ENCODE results near the gene RPL35.

The RPL35 gene

DNA sequence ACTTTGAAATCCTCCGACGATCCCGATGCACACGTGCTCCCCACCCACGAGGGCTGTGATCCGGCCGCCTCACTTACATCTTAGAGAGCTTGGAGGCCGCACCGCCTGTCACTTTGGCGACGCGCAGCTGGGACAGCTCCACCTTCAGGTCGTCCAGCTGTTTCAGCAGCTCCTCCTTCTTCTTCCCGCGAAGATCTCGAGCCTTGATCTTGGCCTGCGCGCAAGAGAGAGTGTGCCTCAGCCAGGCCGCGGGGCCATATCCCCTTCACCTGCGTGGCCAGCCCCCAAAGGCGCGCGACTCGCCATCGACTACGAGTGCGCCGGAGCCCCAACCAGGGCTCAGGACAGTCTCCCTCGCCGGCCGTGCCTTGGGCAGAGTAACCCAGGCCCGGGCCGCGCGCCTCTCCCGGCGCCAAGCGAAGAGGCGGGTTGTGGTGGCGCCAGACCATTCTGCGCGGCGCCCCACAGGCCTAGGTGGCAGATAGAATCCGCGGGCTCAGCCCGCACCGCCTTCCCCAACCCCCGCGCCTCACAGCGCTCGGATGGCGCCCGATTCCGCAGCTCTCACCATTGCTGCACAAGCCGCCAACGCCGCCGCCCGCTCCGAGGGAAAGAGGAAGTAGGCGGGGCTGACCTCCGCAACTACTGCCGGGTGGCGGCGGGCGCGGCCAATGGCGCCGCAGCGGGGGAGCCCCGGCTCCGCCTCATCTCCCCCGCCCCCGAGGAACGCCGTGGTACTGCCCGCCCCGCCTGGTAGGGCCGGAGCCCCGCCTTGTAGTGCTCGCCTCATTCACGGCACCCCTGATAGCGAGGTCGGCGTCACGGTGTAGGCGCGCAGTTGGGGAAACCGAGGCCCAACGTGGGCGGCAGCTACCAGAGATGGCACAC lies at the start of gene RPL35, which contains the start of gene ARPC5L:
Gene RPL35, minus strand, starts transcription at position 616 of the 888 bp plus-strand sequence. Its CDS starts 45 bp downstream, at position 571.
Gene ARPC5L, plus strand, starts transcription at position 789 of the 888 bp plus-strand sequence. CDS start 7,161 bp downstream, outside the sequence.
- peak; percentile 93 for DNase-seq

DNA sequence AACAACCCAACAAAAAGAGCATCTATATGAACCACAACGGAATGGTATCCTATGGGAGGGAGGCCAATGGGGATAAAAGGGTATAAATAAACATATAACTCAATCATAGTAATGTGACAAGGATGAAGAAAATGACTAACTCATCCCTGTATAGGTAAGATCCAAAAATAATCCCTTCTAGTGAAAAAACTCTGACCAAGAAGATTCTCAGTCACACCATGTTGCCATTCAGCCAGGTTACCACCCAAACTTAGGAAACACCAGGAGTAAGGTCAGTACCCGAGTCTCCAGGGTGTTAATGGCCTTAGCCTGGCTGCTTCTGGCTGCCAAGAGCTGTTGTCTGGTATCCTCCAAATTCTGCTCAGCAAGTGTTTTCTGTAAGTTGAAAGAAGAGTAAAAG lies 46.3 kb upstream of the RPL35 start:
- no peak for DNase-seq

DNA sequence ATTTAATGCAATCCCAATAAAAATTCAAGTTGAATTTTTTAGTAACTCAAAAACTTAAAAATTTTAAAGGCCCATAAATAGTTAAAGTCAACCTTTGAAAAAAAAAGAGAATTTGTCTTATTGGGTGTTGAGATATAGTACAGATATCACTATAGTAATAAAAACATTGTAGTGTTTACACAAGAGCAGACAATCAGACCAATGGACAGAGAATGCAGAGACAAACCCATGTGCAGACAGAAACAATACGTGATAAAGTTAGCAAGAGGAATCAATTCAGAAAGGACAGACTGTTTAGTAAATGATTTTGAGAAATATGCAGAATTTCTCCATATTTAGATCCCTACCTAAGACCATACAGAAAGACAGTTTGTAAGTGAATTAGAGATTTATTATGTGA lies 45.2 kb upstream of the RPL35 start:
- no peak for DNase-seq

DNA sequence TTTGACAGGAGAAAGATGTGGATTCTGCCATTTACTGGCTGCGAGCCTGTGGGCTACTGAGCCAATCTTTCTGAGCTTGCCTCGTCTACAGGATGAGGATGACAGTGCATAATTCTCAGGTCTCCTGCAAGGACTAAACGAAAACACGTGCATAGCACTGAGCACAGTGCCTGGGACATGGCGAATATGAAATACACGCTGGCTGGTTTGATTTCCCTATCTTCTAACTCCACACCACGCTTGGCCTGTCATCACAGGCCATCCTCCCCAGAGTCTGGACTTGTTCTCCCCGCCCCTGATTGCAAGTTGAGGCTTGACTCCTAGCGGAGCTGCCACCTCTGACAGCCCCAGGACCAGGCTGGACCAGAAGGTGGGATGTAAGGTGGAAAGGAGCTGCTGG lies 38.1 kb upstream of the RPL35 start:
- DNase-seq: no peak

DNA sequence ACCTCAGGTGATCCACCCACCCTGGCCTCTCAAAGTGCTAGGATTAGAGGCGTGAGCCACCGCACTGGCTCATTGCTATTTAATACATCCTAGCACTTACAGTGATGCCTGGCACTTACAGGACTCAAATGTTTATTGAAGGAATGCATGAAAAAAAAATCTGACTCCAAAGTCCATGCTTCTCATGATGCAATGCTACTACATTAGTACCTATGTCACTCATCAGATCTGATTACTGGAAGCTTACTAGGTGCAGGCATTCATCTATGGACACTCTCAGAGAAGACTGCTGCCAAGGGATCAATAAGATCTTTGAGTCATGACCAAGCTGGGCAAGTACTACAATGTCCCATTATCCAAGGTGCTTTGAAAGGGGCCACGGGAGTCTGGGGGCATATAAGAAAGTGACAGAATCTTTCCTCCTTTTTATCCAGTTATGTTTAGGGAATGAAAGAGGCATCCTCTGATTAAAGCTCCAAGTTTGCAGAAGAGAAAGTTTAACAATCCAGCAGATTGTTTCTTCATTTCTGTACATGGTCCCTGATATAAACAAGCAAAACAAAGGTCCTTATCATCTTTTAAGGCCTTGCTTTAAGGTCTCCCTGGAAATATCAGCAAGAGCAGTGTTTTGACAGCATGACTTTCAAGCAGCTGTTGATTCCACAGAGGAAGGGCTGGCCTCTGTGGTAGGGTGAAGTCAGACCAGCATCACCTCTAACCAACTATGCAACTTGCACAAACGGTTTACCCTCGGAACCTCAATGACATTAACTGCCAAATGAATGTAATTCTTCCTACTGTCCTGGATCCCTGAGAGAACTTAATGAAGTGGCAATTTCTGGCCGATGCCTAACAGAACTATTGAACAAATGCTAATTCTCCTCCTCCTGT lies 36.1 kb upstream of the RPL35 start:
- no peak for DNase-seq

DNA sequence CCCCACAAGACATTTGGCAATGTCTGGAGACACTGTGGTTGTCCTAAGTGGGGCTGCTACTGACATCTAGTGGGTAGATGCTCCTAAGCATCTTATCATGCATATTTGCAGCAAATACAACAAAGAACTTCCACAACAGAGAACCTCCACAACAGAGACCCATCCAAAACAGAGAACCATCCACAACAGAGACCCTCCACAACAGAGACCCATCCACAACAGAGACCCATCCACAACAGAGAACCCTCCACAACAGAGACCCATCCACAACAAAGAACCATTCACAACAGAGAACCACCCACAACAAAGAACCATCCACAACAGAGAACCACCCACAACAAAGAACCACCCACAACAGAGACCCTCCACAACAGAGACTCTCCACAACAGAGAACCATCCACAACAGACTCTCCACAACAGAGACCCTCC lies 33.0 kb upstream of the RPL35 start:
- peak; percentile 47 for DNase-seq

DNA sequence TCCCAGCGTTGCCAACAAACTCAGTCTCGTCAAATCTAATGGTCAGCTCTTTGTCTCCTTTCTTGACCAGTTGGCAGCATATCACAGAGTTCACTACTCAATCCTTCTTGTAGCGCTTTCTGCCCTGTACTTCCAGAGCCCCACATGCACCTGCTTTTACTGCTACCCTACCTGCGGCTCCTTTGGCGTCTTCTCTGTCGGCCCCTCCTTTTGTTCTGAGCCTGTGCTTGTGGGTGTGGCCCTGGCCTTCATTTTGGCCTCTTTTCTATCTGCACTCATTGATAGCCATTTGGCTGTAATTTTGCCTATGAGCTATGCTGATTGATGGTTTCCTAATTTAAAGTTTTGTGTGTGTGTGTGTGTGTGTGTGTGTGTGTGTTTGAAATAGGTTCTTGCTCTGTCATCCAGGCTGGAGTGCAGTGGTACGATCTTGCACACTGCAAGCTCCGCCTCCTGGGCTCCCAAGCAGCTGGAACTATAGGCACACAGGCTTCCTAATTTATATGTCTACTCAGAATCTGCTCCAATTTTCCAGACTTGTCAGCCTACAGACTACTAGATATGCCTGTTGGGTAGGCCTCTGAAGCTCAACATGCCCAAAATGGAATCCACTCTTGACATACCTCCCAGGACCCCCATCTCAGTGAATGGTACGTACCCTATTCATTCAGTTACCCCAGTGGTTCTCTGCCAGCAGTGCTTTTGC lies 32.4 kb upstream of the RPL35 start:
- DNase-seq: no peak

DNA sequence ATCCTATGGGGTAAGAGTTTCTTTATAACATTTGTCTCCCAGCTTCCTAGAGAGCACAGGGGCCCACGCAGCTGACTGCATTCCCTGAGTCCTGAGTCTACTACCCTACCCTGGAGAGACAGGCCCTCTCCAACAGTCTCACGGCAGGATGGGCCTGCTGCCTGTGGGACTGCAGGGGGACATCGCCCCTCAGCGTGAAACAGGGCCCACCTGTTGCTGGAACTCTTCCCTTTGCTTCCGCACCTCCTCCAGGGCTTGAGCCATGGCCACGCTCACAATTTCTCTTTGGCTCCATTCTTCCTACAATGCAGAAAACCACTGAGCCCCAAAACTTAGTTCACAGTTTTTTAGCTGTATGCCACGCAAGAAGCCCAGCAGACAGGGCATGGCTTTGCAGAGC lies 28.4 kb upstream of the RPL35 start:
- no peak for DNase-seq

DNA sequence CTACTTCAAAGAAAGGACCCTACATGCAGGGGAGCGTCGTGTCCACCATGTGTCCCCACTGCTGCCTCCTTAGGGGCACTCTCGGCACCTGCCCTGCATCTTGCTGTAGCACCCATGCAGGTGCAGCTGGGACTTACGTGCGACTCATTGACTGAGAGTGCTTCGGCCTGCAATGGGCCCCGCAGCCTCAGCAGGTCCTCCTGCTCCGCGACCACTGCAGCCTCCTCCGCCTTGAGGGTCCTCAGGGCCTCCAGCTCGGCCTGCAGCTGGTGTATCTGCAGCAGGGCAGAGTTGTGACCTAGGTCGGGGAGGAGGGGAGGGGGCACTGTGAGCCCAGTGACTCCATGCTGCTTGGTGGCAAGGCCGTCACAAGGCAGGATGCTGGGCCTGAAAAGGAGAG lies 27.2 kb upstream of the RPL35 start:
- no peak for DNase-seq

DNA sequence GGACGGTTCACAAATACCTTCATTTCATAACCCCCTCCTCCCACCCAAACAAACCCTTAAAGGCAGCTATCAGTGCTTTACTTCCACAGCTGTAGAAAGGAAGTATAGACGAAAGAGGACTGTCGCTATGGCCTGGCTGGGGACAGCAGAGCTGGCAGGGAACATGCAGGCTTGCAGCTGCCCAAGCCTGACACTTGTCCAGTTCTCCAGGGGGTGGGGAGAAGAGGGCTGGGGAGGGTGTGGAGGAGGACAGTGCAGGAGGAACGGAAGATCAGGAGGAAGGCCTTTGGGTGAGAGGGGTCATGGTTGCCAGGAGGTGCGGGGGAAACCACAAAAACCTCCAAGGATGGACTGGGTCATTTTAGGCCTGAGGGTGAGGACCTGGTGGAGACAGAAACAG lies 26.1 kb upstream of the RPL35 start:
- DNase-seq: no peak

DNA sequence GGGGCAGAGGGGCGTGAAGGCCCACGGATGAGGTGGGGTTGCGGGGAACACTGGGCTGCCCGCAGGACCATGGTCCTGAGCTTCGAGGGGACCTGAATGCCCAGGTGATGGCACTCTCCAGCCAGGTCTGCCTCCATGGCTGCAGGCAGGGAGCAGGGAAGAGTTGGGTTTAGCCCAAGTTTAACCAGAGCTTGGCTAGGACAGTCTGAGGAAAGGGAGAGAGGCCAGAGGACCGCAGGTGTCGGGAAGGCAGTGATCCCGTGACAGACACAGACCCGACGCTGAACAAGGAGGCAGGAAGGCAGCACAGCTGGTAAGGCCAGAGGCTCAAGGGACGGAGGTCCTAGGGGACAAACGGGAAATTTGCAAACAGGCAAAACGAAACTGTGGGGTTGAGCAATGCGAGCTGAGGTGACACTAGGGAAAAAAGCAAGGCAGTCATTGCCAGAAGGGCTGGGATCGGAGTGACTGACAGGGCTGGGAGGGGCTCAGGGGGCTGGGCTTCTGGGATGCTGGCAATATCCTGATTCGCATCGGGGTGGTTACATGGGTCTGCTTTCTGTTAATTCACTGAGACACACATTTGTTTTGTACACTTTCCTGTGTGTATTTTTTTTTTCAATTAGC lies 25.2 kb upstream of the RPL35 start:
- no peak for DNase-seq

DNA sequence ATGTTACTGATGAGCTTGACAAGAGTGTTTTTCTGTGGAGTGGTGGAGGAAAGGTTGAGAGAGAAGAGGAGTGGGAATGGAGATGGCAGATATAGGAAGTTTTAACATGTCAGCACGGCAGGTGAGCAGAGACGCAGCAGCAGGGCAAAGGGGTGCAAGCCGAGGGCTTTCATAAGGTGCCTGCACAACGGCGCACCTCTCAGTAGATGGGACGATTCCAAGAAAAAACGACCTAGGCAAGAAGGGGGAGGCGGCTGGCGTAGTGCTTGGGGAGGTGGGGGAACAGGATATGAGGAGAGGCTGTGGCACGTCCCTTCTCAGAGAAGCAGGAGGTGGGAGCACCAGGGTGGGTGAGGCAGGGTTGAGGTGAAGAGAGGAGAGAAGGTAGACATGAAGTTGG lies 24.7 kb upstream of the RPL35 start:
- no peak for DNase-seq

DNA sequence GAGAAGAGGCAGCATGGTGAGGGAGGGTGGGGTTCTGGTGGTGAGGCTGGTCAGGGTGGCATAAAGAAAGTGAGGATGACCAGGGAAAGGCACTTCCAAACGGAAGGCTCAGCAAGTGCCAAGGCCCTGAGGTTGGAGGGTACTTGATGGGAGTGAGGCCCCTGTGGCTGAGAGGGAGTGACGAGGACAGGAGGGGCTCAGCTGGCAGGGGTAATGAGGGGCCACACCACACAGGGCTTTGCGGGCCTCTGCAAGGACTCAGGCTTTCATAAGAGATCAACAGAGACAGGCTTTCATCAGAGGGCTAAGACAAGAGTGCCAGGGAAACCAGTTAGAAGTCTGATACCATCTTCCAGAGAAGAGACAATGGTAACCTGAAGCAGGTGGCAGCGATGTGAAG lies 23.8 kb upstream of the RPL35 start:
- no peak for DNase-seq

DNA sequence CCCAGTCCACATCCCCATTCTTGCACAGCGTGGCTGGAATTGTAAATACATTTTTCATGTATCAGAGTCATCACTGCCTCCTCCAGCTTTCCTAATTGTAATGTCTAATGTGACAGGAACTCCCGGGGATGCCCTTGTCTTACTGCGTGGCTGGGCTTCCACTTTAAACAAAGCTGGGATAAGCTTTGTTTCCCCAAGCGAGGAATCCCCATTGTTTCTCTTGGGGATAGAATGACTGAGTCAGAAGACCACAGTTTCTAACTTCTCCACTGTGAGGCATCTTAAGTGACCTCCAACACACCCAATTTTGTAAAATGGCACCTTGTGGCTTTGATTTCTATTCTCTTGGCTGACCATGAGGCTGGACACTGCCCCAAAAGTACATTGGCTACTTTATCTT lies 22.6 kb upstream of the RPL35 start:
- no peak for DNase-seq

DNA sequence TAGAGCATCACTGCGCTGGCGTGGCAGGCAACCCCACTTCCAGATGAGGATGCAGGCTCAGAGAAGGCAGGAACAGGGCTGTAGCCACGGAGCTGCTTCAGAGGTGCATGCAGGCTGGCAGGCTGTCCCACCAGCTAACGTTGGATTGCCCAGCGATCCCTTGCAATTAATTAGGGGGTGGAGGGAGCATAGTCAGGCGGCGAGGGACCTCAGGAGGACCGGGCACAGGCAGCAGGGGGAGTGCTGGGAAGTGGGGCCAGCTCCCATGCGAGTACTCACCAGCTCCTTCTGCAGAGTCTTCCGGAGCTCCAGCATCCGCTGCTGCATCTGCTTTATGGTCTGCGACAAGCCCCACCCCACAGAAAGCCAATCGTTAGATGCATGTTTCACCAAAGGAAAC lies 20.5 kb upstream of the RPL35 start:
- no peak for DNase-seq

DNA sequence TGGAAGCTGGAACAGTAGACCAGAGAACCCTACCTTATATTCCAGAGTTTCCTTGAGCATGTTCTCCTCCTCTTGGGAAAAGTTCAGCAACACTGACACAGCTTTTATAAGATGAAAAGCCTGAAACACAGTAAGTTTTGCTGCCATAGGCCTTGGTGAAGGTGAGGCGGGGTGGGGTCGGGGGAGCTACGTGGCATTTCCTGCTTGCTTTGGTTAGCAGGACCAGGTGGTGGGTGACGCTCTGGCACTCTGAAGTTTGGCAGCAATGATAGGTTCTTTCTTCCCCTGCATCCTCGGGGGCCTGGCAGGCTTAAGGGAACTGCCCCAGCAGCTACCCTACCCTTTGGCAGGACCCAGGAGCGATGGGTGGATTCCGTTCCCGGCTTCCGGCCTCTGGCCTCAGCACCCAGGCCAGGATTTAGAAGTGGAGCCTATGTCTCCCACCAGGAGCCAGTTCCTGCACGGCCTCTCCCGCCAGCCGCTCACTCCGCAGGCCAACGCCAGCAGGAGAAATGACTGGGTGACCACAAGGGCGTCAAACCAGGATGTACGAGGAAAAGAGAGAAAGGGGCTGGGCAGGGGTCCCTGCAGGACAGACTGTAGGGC lies 19.5 kb upstream of the RPL35 start:
- DNase-seq: no peak

DNA sequence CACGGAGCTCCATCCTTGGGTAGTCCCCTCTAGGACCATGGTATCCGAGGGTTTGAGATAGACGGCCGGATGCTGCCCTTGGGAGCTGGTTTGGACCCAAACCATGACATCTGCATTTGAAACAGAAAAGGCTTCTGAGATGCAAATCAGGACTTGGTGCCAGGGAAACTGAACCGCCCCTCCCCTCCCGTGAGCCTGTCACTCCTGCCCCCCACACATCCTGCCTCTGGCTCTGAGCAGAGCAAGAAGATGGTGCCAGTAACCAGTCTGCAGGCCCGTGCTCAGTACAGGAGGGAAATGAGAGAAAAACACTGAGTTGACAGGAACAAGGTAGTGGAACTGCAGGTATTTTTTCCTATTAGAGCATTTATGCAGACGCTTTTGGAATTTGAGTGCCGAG lies 18.7 kb upstream of the RPL35 start:
- DNase-seq: no peak

DNA sequence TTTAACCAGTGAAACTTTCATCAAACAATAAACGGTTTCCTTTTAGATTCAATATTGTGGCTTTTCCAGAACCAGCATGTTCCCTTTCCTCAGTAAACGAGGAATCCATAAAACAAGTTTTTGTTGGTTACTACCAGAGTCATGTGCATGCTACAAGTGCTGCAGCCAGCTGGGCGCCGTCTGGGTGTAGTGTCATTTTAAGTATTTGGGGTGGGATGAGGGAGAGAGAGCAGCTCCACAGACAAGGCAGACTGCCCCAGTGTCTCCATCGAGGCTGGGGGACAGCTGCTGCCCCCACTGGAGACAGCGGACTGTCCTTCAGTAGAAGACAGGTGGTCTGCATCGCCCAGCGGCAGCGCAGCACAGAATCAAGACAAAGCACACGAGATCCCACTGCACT lies 17.5 kb upstream of the RPL35 start:
- DNase-seq: no peak

DNA sequence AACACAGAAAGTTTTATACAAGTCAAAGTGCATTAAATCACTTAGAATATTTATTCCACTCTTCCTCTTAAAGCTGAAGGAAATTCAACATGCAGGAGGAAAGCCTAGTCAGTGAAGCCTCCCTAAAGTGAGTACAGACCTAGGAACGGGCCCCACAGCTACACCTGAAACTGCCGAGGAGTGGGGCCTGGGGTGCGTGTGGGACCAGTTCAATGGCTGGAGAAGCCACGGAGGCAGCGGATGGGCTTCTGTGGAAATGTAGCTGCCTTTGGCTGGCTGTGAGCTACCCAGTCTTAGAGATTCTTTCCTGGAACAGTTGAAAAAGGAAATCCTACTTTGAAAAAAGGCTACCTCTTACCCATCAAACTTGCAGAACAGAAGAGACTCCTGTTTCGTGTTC lies 16.8 kb upstream of the RPL35 start:
- DNase-seq: no peak

DNA sequence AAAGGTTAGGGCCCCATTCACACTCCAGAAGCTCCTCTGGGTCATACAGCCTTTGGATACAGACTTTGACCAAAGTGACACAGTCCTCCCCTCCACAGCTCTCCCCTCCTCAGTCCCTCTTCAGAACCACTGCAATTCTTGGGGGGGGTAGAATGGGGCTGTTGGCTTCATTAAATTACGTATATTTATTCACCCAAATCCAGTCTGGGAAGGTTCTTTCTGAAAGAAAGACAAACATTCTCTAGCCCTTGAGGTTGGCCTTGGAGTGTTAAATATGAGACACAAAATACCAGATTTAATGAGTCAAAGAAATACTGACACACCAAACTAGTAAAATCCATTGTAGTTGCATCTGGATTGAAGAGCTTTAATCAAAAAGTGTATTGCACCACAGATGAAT lies 16.3 kb upstream of the RPL35 start:
- DNase-seq: no peak

DNA sequence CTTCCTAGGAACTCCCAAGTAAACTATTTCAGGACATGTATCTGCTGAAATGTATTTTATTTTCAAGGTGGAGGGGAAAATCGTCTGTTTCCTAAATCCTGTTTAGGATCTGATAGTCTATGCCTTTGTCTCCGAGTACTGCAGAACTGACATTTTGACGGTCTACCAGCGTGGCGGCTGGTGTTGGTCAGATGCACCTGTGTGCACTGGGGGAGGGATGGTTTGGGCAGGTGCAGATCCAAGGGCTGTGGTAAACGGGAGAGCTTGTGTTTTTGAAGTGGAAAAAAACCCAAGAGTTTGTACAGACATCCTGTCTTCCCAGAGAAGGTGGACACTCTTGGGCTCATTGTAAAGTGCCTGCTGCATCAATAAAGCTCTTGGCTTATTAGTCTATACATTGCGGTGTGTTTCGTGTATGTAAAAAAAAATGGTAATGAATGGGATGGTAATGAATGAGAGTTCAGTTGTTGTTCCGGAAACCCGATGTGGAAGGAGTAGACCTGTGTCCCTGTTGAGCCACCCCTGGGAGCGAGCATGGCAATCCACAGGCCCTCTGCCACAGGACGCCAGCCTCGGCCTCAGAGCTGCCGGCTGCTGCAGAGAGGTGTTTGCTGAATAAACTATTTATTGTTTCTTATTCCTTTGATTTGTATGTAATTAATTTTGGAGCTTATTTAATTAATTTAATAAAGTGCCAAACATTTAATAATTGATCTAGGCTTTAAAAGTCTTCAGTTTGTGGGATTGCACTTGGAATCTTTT lies 15.4 kb upstream of the RPL35 start:
- no peak for DNase-seq
